SU-DHL-6 (cell line): Measurements from ENCODE around the gene AFG3L2.

Experiments
- CTCF ChIP-seq: fragments of 200-600 bp; sonication (generic); IDR thresholded peaks from one replicate; pipeline ENCODE4 v1.5.1; 2017; ENCODE audit warnings: antibody characterized with exemption, mild to moderate bottlenecking, low read length, moderate library complexity; ENCODE audit not compliant: insufficient read depth, poor library complexity, severe bottlenecking
- EZH2phosphoT487 ChIP-seq: fragments of 200-600 bp; sonication (generic), shearing (Covaris generic); conservative IDR thresholded peaks from 2 replicates; pipeline ENCODE4 v1.6.1; 2018; ENCODE audit warnings: mild to moderate bottlenecking, antibody characterized with exemption, low read length, moderate library complexity, mixed read lengths

- TF ChIP-seq CTCF, result no peak
- no peak for TF ChIP-seq EZH2phosphoT487
Observed at GRCh38 chr18:12333506-12334290, 43.3 kb downstream of the AFG3L2 start.
